Mucosa of gallbladder (tissue), 1 donor: ENCODE results near the gene CKAP4. TPM values are rescaled to one million over a fixed set of nuclear protein-coding genes. Genes with fewer than 3 reads are reported as not detected.

ENCODE experiments used
- DNase-seq: peaks from one replicate; pipeline ENCODE4 v3.0.0-alpha.2; 2020; ENCODE audit warnings: low spot score
- total RNA-seq: library from RNA; stranded (reverse); gene quantifications from one replicate; pipeline ENCODE4 v1.2.1, GENCODE V29; 2021
- donor health status: DM: no; HTN: no; CAD: no.

Gene CKAP4
- total RNA-seq, 1 donor from 2014 or later: 51.0 TPM

DNA sequence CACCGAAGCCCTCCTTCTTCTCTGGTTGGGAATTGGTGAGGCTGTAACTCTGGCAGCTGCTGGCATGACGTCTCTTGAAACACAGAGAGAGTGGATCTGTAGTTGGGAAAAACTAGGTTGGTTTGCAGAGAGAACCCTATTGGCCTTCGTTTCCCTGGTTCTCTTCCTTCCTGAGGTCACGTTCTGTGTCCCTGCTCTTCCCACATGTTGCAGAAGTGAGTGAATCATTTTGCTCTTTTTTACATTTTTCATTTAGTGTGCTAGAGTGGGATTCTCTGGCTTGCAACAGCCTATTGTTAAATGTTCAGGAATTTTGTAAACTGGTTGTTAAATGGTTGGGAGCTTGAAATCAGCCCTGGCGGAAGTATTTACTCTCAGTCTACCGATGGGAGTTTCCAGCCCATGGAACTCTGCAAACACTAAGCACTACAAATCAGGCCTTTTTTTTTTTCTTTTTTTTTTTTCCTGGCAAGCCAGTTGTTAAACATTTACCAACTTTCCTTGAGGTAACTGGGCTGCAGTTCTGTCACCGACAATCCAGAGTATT lies 26.8 kb upstream of the CKAP4 start:
- DNase-seq: no peak

DNA sequence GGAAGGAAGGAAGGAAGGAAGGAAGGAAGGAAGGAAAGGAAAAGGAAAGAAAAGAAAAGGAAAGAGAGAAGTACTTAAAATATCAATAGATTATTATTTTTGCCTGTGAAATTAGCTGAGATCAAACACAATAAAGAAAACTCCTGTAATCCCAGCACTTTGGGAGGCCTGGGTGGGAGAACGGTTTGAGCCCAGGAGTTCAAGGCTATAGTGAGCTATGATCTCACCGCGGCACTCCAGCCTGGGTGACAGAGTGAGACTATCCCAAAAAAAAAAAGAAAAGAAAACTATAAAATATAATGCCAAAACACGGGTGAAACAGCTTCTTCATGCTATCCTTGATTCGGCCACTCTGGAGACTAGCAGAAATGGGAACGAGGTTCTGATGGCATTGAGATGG lies 26.2 kb upstream of the CKAP4 start:
- no peak for DNase-seq

- no peak for DNase-seq
Measured at GRCh38 chr12:106273491-106273890, 25.7 kb upstream of the CKAP4 start.

DNA sequence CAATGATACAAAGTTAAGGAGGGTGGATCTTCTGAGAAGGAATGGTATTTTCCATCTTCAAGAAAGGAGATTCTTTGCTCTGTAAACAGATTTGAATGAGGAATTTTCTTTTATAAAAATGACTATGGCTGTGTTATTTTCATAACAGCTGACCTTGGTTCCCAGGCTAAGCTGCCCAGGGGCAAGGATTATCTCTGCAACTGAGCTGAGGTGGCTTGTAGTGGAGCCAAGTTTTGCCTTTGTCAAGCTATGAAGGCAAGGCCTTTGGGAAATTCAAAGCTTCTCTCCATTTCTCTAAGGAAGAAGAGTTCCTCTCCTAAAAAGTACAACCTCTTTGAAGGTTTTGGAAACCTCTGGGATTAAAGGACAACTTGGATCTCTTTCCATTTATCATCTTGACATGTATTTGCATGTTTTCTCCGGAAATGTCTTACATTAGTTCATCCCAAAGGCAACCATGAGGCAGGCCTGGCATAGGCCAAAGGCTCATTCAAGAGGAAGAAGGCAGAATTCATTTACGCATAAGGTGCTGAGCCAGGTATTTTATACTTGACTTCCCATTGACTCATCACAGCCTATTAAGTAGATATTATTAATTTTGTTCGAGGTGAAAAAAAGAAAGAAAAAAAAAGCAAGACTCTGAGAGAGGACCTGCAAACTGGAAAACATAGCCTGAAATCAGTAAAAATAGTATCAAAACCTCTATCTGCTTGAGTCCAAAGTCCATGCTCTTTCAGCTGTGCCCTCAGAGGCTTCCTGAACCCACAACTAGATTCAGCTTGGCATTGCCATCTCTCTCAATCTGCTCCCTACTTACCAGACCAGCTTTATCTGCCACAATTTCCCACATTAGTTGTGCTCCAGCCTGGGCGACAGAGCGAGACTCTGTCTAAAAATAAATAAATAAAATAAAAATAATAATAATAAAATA lies 24.0 kb upstream of the CKAP4 start:
- DNase-seq: no peak

- DNase-seq: no peak
Measured at GRCh38 chr12:106269150-106269771, 21.4 kb upstream of the CKAP4 start.

- no peak for DNase-seq
Measured at GRCh38 chr12:106267535-106267934, 19.7 kb upstream of the CKAP4 start.

- DNase-seq: no peak
Measured at GRCh38 chr12:106265116-106265515, 17.3 kb upstream of the CKAP4 start.

GRCh38 chr12:106258935-106259334 lies 11.1 kb upstream of the CKAP4 start:
- DNase-seq: no peak

DNA sequence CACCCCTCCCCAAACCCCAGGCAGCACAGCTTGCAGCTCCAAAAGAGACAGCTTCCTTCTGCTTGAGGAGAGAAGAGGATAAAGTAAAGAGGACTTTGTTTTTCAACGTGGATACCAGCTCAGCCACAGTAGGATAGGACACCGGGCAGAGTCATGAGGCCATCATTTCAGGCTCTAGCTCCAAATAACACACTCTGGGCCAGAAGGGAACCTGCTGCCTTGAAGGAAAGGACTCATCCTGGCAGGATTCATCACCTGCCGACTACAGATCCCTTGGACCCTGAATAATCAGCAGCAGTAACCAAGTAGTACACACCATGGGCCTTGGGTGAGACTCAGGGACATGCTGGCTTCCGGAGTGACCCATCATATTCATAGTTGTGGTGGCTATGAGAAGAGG lies 10.4 kb upstream of the CKAP4 start:
- no peak for DNase-seq

GRCh38 chr12:106256524-106256923 lies 8.7 kb upstream of the CKAP4 start:
- no peak for DNase-seq

- no peak for DNase-seq
Measured at GRCh38 chr12:106255952-106256351, 8.1 kb upstream of the CKAP4 start.

DNA sequence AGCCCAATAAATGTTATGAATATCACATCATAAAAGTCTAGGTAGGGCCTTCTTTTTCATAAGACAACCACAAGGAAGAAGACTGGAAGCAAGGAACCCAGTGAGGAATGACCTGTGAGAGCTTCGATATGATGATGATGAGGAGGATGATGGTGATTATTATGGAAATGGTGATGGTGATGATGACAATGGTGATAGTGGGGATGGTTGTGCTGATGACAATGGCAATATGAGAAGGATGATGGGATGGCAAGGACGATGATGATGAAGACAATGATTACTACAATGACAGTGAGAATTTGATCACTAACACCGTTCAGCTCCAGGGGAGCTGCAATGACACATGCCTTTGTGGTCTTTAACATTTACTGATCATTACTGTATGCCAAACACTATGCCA lies 7.7 kb upstream of the CKAP4 start:
- no peak for DNase-seq

DNA sequence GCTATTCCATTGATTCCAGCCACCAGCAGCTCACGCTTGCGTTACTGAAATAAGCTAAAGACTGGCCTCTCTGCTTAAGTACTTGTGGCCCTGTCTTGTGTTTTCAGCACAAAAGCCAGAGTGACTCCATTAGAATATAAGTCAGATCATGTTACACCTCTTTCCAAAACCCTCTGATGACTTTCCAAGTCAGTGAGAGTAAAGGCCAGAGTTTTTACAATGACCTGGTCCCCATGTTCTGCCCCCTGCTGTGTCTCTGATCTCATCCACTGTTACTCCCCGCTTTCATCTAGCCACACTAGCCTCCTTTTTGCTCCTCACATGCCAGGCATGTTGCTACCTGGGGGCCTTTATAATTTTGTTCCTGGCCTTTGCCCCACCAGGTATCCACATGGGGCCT lies 6.9 kb upstream of the CKAP4 start:
- DNase-seq: no peak

- no peak for DNase-seq
Measured at GRCh38 chr12:106251631-106252455, 4.0 kb upstream of the CKAP4 start.

DNA sequence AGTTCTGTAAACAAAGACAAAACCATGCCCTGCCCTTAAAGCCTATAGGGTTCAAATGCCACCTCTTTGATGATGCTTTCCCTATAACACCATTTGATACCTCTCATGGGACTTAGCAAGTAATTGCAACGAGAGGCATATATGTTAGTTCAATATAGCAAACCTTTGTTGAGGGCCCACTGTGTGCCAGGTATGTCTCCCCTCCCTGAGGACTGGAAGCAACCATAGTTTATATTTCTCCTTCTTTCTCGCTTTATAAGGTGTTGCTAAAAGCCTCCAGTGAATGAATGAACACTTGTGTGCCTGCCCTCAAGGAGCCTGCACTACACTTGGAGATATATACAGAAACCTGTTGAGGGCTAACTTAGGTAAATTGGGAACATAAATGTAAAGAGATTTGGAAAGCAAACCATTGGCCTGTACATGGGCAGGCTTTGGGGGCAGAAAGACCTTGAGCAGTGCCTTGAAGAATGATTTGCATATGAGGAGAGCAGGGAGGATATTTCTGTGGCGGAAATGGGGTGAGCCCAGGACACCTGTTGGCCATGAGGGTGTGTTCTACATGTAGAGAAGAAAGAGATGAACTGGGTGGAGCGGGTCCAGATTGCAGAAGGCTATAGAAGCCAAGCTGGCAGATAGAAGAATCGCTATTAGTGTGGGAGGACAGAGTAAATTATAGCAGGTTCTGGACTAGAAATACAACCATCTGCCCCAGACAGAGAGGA lies 1.8 kb upstream of the CKAP4 start:
- no peak for DNase-seq

DNA sequence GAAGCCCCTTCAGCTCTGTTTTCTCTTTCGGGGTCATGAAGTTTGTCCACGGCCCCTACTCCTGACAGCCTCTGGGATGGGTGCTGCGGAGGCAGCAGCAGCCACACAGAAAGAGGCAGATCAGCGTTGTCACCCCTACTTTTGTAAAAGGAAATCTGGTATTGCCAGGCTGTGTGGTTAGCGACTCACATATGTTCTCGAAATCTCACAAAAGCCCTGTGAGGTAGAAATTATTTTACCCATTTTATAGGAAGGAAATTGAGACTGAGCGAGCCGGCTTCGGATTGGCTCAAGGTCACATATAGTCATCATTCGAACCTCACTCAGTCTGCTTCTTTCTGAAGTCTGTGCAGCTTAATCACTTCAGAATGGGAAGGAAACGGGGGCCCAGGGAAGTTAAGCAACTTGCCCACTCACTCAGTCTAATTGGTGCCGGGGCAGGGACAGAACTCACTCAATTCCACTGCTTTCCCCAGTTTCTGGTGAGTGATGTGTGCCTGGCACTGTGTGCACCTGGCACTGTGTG lies 1.1 kb upstream of the CKAP4 start:
- no peak for DNase-seq

GRCh38 chr12:106248312-106248845 lies 559 bp upstream of the CKAP4 start:
- DNase-seq: peak; percentile 37

- peak; percentile 46 for DNase-seq
Measured at GRCh38 chr12:106246891-106247673, 738 bp downstream of the CKAP4 start.

DNA sequence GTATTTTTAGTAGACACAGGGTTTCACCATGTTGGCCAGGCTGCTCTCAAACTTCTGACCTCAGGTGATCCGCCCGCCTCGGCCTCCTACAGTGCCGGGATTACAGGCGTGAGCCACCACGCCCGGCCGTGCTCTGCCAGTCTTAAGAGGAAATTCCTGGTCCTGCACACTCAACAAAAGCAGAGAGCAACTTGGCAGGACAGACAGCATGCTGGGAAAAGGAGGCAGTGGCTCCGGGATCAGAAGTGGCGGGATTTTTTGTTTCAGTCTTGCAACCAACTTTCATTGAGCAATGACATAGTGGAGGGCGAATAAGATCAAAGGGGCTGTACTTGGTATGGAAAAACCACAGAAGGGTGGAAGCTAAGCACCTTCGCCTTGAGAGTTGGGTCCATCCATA lies 2.1 kb downstream of the CKAP4 start:
- peak; percentile 29 for DNase-seq

DNA sequence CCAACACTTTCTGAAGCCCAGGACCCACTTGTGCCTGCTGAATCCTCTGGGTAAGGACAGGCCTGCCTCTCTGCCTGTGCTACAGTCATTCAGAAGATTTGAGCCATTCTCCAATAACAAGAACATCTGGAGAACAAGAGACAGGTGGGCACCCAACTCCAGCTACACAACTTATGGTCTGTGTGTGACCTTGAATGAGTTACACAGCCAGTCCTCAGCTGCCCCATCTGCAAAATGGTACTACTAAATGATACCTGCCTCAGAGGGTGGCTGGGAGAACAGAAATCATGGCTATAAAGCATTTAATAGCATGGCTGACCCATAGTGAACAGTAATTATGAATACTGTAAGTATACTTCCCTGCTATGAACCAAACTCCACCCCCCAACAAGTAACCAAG lies 4.2 kb downstream of the CKAP4 start:
- DNase-seq: no peak
